ENCODE measurements around the gene PLCB1.
"Not testable (repeated sequence)": the region's sequence is repeated elsewhere in the genome, so short reads cannot be mapped to it uniquely, and the experiment has no call there.

PLCB1 gene

GRCh38 chr20:8159217-8159616 is 27.2 kb downstream of the PLCB1 start:
- DNase-seq: not testable (repeated sequence)

DNA sequence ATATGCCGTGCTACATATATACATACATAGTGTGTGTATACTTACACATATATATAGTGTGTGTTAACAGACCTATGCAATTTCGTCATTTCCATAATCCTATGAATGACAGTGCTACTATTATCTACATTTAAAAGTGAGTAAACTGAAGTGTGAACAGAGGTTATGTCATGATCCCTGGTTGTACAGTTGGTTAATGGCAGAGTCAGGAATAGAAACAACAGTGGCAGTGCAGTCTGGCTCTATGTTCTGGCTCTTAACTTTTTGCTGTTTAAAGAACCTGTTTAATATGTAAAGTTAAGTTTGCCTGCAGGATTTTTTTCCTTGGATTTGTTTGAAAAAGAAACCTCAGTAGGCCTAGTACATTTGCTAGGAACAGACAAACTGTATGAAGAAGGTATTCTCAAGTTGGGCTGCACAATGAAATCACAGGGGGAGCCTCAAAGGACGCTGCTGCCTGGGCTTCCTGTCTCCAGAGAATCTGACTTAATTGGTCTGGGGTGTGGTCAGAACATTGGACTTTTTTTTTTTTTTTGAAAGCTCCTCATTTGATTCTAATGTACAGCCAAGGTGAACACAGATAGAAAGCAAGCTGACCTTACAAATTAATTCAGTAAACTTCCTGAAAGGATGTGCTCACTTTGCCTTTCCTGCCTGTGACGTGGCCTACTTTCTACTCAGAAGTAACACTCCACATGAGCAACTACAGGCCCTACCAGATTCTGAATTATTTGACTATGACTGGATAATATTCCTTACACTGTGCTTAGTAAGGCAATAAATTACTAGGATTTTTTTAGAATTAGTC is 29.4 kb downstream of the PLCB1 start:
- no peak for DNase-seq

- no peak for DNase-seq
Measured at GRCh38 chr20:8162610-8163009, 30.5 kb downstream of the PLCB1 start.

GRCh38 chr20:8163543-8163942 is 31.5 kb downstream of the PLCB1 start:
- no peak for DNase-seq

DNA sequence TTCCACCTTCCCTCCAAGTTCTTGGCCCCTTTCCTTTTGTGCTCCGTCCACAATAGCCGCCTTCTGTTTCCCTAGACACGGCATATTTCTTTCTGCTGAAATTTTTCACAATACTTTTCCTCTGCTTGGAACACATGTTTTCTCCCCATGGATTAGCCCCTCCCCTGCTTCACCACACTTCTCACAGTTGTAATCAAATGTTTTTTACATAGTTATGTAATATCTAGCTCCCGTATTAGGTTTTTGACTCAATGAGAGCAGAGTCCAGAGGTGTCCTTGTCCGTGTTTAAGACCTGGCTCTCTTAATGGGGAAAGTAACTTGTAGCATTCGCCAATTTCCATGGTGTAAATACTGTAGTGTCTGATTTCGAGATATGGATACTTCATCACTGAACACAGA is 34.7 kb downstream of the PLCB1 start:
- no peak for DNase-seq

DNA sequence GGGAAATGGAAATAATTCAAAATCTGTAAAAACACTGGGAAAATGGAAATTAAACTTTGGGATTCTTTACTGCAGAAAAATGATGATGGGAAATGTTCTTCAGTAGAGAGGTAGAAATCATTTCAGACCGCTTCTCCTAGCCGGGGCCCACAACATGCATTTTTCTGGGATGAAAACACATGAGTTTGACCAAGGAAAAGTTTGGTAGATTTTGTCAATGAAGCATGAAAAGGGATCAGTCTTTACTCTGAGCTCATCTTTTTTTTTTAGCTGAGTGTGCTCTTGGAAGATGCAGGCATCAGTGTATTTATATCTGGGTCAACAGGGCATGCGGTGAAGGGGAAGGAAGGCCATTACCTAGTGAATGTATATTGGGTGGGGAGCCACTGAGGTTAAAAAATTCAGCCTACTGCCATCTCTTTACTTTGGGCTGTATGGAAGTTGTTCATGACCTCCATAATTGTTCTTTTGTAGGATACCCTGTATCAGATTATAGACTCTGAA is 36.8 kb downstream of the PLCB1 start:
- DNase-seq: no peak

DNA sequence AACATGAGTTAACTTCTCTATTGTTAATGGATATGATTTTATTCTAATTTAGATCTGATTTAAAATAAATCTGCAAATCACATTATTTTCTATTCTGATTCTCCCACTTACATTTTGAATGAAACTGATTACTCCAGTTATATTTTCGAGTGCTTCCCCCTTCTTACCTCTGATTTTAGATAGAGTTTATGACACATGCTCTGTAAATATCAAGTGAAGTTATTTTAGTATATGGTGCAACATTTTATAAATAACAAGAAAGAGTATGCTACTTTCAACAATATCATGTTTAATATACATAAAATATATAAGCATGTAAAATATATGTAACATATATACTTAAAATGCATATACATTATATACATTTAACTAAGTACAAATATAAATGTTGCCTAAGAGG is 38.9 kb downstream of the PLCB1 start:
- DNase-seq: no peak

DNA sequence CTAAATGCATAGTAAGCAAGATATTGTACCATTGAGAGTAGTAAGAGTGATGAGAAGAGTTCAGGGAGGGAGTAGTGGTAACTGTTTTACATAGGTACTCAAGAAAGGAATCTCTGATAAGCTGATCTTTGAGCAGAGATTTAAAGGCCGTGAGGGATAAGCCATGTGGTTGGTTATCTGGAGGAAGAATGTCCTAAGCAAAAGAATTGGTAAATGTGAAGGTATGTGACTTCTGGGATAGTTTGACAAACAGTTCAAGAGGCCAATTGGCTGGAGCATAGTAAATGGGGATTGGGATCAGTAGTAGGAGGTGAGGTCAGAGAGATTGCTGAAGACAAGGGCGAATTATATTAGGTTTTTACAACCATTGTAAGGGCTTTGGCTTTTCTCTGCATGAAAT is 40.1 kb downstream of the PLCB1 start:
- DNase-seq: no peak

DNA sequence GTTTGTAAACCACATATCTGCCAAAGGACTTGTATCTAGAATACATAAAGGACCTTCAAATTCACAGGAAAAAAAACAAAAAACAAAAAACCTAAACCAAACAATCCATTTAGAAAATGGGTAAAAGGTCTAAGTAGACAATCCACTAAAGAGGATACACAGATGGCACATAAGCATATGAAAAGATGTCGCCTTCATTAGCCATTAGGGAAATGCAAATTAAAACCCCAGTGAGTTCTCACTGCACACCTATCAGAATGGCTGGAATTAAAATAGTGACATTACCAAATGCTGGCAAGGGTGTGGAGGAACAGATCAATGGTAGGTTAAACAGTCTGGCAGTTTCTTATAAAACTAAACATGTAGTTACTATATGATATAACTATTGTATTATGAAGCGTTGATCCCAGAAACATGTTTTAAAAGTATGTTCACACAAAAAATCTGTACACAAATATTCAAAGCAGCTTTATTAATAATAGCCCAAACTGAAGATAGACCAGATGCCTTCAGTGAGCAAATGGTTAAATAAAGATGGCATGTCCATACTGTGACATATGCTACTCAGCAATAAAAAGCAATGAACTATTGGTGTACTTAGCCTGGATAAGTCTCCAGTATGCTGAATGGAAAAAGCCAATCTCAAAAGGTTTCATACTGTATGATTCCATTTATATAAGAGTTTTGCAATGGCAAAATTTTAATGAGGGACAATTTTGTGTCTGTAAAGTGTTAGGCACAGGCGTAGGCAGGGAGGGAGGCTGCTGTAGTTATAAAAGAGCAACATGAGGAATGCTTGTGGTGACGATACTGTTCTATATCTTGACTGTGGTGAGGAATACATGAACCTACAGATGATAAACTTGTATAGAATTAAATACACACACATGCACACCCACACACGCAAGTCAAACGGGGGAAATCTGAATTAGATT is 43.9 kb downstream of the PLCB1 start:
- DNase-seq: no peak

DNA sequence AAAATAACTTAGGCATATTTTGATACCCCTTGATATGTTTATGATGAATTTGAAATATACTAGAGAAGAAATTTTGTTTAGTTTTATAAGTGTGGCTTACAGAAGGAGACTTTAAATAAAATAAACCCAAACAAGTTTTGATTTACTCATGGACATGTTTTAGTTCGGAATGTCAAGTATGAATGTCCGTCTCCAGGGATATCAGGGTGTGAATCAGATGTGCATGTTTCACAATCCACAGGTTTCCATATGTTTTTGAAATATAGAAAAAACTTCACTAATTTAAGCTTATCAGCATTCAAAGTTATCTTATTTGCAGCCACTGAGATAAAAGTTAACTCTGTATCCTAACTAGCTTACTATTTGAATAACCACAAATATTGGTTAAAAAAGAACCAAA is 51.5 kb downstream of the PLCB1 start:
- DNase-seq: no peak

- no peak for DNase-seq
Measured at GRCh38 chr20:8187740-8188139, 55.7 kb downstream of the PLCB1 start.

GRCh38 chr20:8190043-8190880 is 58.2 kb downstream of the PLCB1 start:
- no peak for DNase-seq

DNA sequence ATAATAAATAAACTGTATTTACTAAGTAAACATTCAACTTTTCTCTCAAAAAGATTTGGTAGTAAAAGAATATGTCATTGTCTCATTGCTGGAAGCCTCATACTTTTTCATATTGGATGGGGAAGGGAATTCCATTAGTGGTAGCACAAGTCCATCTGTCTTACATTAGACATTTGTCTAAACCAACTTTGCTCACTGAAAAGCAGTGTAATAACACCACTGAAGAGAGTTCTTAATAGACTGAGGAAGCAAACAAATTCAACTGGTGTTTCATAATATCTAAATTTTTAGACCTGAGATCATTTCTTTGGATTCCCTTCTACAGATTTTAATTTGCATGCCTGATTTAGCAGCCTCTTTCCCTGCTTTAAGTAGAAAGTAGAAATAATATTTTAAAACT is 62.7 kb downstream of the PLCB1 start:
- no peak for DNase-seq

- DNase-seq: no peak
Measured at GRCh38 chr20:8196096-8196495, 64.0 kb downstream of the PLCB1 start.

- DNase-seq: no peak
Measured at GRCh38 chr20:8200220-8200619, 68.2 kb downstream of the PLCB1 start.

GRCh38 chr20:8203366-8203765 is 71.3 kb downstream of the PLCB1 start:
- no peak for DNase-seq

GRCh38 chr20:8205996-8206395 is 73.9 kb downstream of the PLCB1 start:
- no peak for DNase-seq

DNA sequence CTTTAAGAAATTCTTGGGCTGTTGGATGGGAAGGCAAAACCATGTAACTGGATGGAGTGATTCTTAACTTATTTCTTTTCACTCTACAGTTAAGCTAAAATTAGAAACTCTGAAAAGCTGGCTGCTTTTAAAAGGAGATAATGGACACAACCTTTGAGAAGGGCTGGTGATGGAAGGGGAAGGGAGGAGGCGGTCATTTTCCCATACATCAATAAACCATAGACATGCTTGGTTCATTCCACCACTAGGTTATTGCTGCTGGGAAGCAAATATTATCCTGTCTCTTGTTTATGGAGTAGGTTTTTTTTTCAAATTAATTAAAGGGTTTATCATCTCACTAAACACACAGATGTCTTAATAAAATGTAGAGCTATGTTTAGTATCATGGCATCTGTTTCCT is 76.2 kb downstream of the PLCB1 start:
- DNase-seq: no peak

GRCh38 chr20:8209061-8209460 is 77.0 kb downstream of the PLCB1 start:
- DNase-seq: no peak

DNA sequence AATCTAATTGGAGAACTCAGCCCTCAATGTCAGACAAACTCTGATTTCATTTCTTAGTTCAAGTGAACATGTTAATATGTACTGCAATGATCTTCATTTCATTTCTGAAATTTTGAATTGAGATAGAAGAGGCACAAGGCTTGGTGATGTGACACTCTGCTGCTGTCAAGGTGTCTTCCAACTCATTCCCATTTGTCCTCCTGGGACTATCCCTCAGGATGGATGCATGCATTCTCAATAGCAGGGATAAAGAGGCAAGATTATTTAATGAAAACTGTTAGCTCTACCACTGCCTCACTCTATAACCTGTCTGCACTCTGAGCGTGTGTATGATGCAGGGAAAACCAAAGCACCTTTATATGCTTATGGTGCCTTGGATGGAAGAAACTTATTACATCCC is 78.7 kb downstream of the PLCB1 start:
- DNase-seq: no peak

GRCh38 chr20:8212286-8212685 is 80.2 kb downstream of the PLCB1 start:
- DNase-seq: no peak

DNA sequence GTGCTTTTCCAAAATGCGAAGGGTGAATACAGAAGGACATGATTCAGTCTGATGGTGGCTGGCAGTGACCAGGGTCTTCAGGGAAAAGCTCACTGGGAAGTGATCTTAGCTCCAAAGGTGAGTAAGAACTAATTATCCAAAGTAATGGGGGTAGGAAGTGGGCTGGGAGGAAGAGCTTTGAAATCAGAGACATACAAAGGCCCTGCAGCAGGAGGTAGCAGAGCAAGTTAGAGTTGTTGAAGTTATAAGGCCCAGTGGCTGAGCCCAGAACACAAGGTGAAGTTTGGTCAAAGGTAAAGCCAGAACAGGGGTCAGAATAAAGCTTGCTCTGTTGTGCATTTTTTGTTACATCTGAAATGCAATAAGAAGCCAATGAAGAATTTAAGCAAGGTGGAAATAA is 81.2 kb downstream of the PLCB1 start:
- no peak for DNase-seq
